GM06990 (cell line): Measurements from ENCODE around the gene ZNF236.

ENCODE experiments used
- DNase-seq: peaks from one replicate; pipeline ENCODE4 v3.0.0-alpha.2; 2011; ENCODE audit not compliant: insufficient read length; ENCODE audit errors: extremely low read depth
- H3K27me3 ChIP-seq: replicated peaks from 2 replicates; pipeline ENCODE4 v1.6.0; 2011; ENCODE audit warnings: low read length; ENCODE audit not compliant: control insufficient read depth, insufficient read depth
- H3K36me3 ChIP-seq: 2 replicates; pipeline ENCODE4 v1.5.1; 2011; ENCODE audit warnings: low read length; ENCODE audit not compliant: control insufficient read depth, insufficient read depth
- H3K4me3 ChIP-seq: replicated peaks from 2 replicates; pipeline ENCODE4 v1.5.1; 2011; ENCODE audit warnings: low read depth, mild to moderate bottlenecking, control low read depth, low read length
- CTCF ChIP-seq: IDR thresholded peaks from 2 replicates; pipeline ENCODE4 v1.5.1; 2011; ENCODE audit warnings: low read length, control low read depth, mild to moderate bottlenecking, inconsistent platforms; ENCODE audit not compliant: insufficient read depth, poor library complexity, severe bottlenecking

The ZNF236 gene

GRCh38 chr18:77012120-77012519 lies 189.8 kb downstream of the ZNF236 start:
- no peak for DNase-seq
- peaks cover 12% of the 10 kb centered on the region for H3K36me3 ChIP-seq
- H3K4me3 ChIP-seq, result no peak overlapping the region
- H3K27me3 ChIP-seq, result no peaks in the 10 kb centered on the region
- no peak for TF ChIP-seq CTCF

- no peaks in the 10 kb centered on the region for H3K27me3 ChIP-seq
- no peak overlapping the region for H3K4me3 ChIP-seq
- no peak for DNase-seq
- H3K36me3 ChIP-seq, result peaks cover 12% of the 10 kb centered on the region
- no peak for TF ChIP-seq CTCF
Measured at GRCh38 chr18:77012806-77013541, 190.6 kb downstream of the ZNF236 start.

- Histone ChIP-seq H3K36me3 (peaks cover 11% of the 10 kb centered on the region), H3K4me3 (no peak overlapping the region), H3K27me3 (no peaks in the 10 kb centered on the region)
- no peak for TF ChIP-seq CTCF
- no peak for DNase-seq
Measured at GRCh38 chr18:77013811-77014521, 191.6 kb downstream of the ZNF236 start.

GRCh38 chr18:77014538-77014937 lies 192.2 kb downstream of the ZNF236 start:
- H3K36me3 ChIP-seq, result peaks cover 8% of the 10 kb centered on the region
- no peak for DNase-seq
- no peak for TF ChIP-seq CTCF
- no peak overlapping the region for H3K4me3 ChIP-seq
- H3K27me3 ChIP-seq, result no peaks in the 10 kb centered on the region

GRCh38 chr18:77015169-77015568 lies 192.8 kb downstream of the ZNF236 start:
- no peak for TF ChIP-seq CTCF
- Histone ChIP-seq H3K27me3 (no peaks in the 10 kb centered on the region), H3K4me3 (no peak overlapping the region), H3K36me3 (peaks cover 8% of the 10 kb centered on the region)
- no peak for DNase-seq
